Lower lobe of right lung (tissue), 2 donors: Measurements from ENCODE around the gene SLC39A11. TPM values are rescaled to one million over a fixed set of nuclear protein-coding genes. Genes with fewer than 3 reads are reported as not detected.
"Not testable (repeated sequence)": the region's sequence is repeated elsewhere in the genome, so short reads cannot be mapped to it uniquely, and the experiment has no call there.

Source experiments
- ATAC-seq, 2 donors: fragments of 200-7000 bp; cut with Tn5 transposase; one replicate each; pipeline ENCODE4 v1.9.1; 2020 to 2022; ENCODE audit warnings: mild to moderate bottlenecking in 2 of 2, moderate library complexity in 2 of 2
- DNase-seq: peaks from one replicate; pipeline ENCODE4 v3.0.0-alpha.2; 2020
- H3K27ac ChIP-seq: fragments of 200-600 bp; one replicate; pipeline ENCODE4 v1.8.0; 2022
- H3K27me3 ChIP-seq: fragments of 200-600 bp; one replicate; pipeline ENCODE4 v1.8.0; 2022; ENCODE audit warnings: low read depth
- H3K36me3 ChIP-seq: fragments of 200-600 bp; one replicate; pipeline ENCODE4 v1.8.0; 2022; ENCODE audit warnings: mild to moderate bottlenecking
- H3K4me1 ChIP-seq: fragments of 200-600 bp; one replicate; pipeline ENCODE4 v1.8.0; 2022
- H3K4me3 ChIP-seq: fragments of 200-600 bp; one replicate; pipeline ENCODE4 v1.8.0; 2022; ENCODE audit warnings: mild to moderate bottlenecking
- H3K9me3 ChIP-seq: fragments of 200-600 bp; one replicate; pipeline ENCODE4 v1.8.0; 2022
- CTCF ChIP-seq: fragments of 200-600 bp; IDR thresholded peaks from one replicate; pipeline ENCODE4 v1.8.0; 2022; ENCODE audit warnings: antibody characterized with exemption, mild to moderate bottlenecking
- intact Hi-C: fragments of 100-400 bp; cut with DNase I; formaldehyde crosslinking; loops from one replicate; pipeline ENCODE4 v1.11.0; 2022
- total RNA-seq: library from RNA; stranded (reverse); fragmentation: NEBNext Ultra II Directional; extraction: Animal tissue kit (Norgen Biotek cat#: 25700); gene quantifications from one replicate; pipeline ENCODE4 v1.2.1, GENCODE V29; 2021
- donor health status: DM: no; HTN: yes; CAD: no; lungs with severe emphysema.

Gene SLC39A11
- total RNA-seq, 1 donor from 2014 or later, result 39.7 TPM

- H3K36me3 ChIP-seq, result no peaks in the 10 kb centered on the region
- H3K4me1 ChIP-seq, result no peaks in the 10 kb centered on the region
- H3K27me3 ChIP-seq, result no peaks in the 10 kb centered on the region
- H3K9me3 ChIP-seq, result no peaks in the 10 kb centered on the region
- no peak overlapping the region for H3K4me3 ChIP-seq
- intact Hi-C loops, result no loop called here
- ATAC-seq (no peak), DNase-seq (no peak)
- no peak for TF ChIP-seq CTCF
- H3K27ac ChIP-seq, result no peak overlapping the region
These were observed 325.6 kb downstream of the SLC39A11 start for GRCh38 chr17:72766761-72767356.

- no peaks in the 10 kb centered on the region for H3K9me3 ChIP-seq
- no peaks in the 10 kb centered on the region for H3K27me3 ChIP-seq
- H3K4me1 ChIP-seq, result no peaks in the 10 kb centered on the region
- TF ChIP-seq CTCF, result no peak
- ATAC-seq (no peak), DNase-seq (no peak)
- intact Hi-C loops, result no loop called here
- no peak overlapping the region for H3K27ac ChIP-seq
- H3K4me3 ChIP-seq, result no peak overlapping the region
- H3K36me3 ChIP-seq, result no peaks in the 10 kb centered on the region
These were observed 326.9 kb downstream of the SLC39A11 start for GRCh38 chr17:72765368-72766153.

GRCh38 chr17:72764632-72765041, 327.9 kb downstream of the SLC39A11 start:
- H3K27me3 ChIP-seq, result no peaks in the 10 kb centered on the region
- TF ChIP-seq CTCF, result no peak

GRCh38 chr17:72763981-72764380, 328.5 kb downstream of the SLC39A11 start:
- no peak for TF ChIP-seq CTCF

More at GRCh38 chr17:72764632-72765041, 327.9 kb downstream of the SLC39A11 start:
- no peak for ATAC-seq
- no peak overlapping the region for H3K4me3 ChIP-seq
- H3K36me3 ChIP-seq, result no peaks in the 10 kb centered on the region
- DNase-seq, result no peak
- H3K27ac ChIP-seq, result no peak overlapping the region
- H3K4me1 ChIP-seq, result no peaks in the 10 kb centered on the region
- no peaks in the 10 kb centered on the region for H3K9me3 ChIP-seq
- intact Hi-C loops, result no loop called here

GRCh38 chr17:72761893-72762575, 330.5 kb downstream of the SLC39A11 start:
- H3K36me3 ChIP-seq, H3K9me3 ChIP-seq, H3K27me3 ChIP-seq, ATAC-seq, H3K4me1 ChIP-seq, DNase-seq, intact Hi-C loops, H3K27ac ChIP-seq, H3K4me3 ChIP-seq: not testable (repeated sequence)

More at GRCh38 chr17:72763981-72764380, 328.5 kb downstream of the SLC39A11 start:
- DNase-seq (no peak), ATAC-seq (no peak)
- intact Hi-C loops, result no loop called here
- no peaks in the 10 kb centered on the region for H3K36me3 ChIP-seq
- H3K4me1 ChIP-seq, result no peaks in the 10 kb centered on the region
- H3K27me3 ChIP-seq, result no peaks in the 10 kb centered on the region
- no peaks in the 10 kb centered on the region for H3K9me3 ChIP-seq
- no peak overlapping the region for H3K4me3 ChIP-seq
- no peak overlapping the region for H3K27ac ChIP-seq
